Activated T-cell treated with anti-CD3 and anti-CD28 coated beads, Interleukin-2, amount 50 U/mL, for 4 hours (primary cell): ENCODE results near the gene SAE1. TPM values are rescaled to one million over a fixed set of nuclear protein-coding genes. Genes with fewer than 3 reads are reported as not detected.

Experiments used
- ATAC-seq, 2 donors: fragments of 200-7000 bp; cut with Tn5 transposase; one replicate each; pipeline ENCODE4 v1.10.0; 2021
- DNase-seq: peaks from one replicate; pipeline ENCODE4 v3.0.0-alpha.2; 2020
- H3K27me3 Mint-ChIP-seq: one replicate; pipeline ENCODE4 v1.8.0; 2021; ENCODE audit warnings: low read depth, mixed read lengths
- H3K36me3 Mint-ChIP-seq: one replicate; pipeline ENCODE4 v1.8.0; 2022; ENCODE audit warnings: mixed read lengths; ENCODE audit not compliant: insufficient read depth
- H3K4me1 Mint-ChIP-seq: one replicate; pipeline ENCODE4 v1.8.0; 2021; ENCODE audit warnings: low read depth, mixed read lengths
- H3K4me3 Mint-ChIP-seq: one replicate; pipeline ENCODE4 v1.8.0; 2021; ENCODE audit warnings: mild to moderate bottlenecking, moderate library complexity, mixed read lengths
- H3K9me3 Mint-ChIP-seq: one replicate; pipeline ENCODE4 v1.8.0; 2021; ENCODE audit warnings: mixed read lengths
- total RNA-seq, 3 donors: library from RNA; stranded (reverse); gene quantifications; one replicate each; pipeline ENCODE4 v1.2.1, GENCODE V29; 2021

Gene SAE1
- total RNA-seq, 3 donors from 2014 or later, result 90.0 to 112 (median 99.3) TPM

DNA sequence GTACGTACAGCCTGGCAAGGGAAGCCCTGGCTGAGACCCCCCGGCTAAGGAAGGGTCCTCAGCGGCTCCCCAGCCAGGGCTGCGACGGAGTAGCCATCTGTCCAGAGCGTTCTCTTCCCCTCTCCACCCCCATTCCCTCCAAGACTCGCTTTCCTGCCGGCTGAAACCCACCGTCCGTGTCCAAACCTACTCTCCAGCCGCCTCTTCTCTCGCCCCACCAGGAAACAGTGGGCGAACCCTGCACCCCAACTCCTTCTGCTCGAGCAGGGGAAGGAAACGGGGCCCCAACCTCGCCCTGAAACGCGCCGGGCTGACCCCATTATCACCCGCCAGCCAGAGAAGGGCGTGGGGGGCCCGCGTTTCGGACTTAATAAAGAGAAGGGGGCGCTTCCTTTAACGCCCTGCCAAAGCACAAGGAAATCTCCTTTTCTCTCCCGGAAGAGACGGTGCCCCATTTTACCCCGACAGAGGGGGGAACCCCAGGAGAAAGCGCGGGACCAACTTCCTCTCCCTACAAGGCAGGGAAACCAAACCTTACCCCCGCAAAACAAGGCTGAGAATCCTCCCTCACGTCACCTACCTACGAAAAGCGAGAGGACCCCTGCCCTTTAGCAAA is 19.5 kb upstream of the SAE1 start:
- H3K36me3 Mint-ChIP-seq, result peaks cover 18% of the 10 kb centered on the region
- peak overlapping the region; percentile 95 for H3K4me3 Mint-ChIP-seq
- no peaks in the 10 kb centered on the region for H3K9me3 Mint-ChIP-seq
- H3K27me3 Mint-ChIP-seq, result no peaks in the 10 kb centered on the region
- DNase-seq (peak; percentile 28), ATAC-seq (no peak)
- peaks cover 51% of the 10 kb centered on the region for H3K4me1 Mint-ChIP-seq

DNA sequence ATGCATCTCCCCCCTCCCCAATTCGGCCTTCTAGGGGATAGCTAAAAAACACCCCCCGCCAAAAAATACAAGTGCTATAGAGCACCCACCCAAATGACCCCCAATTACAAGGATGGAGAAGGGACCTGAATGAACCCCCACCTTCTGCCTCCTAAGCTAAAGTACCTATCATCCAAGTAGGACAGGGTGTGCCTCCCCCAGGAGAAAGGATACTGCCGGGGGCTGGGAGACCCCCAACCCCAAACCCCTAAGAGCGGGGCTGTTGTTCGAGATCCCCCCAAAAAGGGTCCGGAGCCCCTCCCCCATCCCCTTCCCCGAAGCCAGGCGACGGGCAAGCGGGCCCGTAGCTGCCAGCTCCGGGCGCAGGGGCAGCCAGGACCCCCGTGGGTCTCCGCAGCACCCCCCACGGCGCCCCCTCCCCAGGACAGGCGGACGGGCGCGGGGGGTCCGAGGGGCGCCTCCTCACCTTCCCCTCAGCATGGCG is 18.9 kb upstream of the SAE1 start:
- peaks cover 45% of the 10 kb centered on the region for H3K4me1 Mint-ChIP-seq
- no peak for ATAC-seq
- H3K27me3 Mint-ChIP-seq, result no peaks in the 10 kb centered on the region
- DNase-seq, result no peak
- H3K36me3 Mint-ChIP-seq, result peaks cover 18% of the 10 kb centered on the region
- peak overlapping the region; percentile 95 for H3K4me3 Mint-ChIP-seq
- H3K9me3 Mint-ChIP-seq, result no peaks in the 10 kb centered on the region

DNA sequence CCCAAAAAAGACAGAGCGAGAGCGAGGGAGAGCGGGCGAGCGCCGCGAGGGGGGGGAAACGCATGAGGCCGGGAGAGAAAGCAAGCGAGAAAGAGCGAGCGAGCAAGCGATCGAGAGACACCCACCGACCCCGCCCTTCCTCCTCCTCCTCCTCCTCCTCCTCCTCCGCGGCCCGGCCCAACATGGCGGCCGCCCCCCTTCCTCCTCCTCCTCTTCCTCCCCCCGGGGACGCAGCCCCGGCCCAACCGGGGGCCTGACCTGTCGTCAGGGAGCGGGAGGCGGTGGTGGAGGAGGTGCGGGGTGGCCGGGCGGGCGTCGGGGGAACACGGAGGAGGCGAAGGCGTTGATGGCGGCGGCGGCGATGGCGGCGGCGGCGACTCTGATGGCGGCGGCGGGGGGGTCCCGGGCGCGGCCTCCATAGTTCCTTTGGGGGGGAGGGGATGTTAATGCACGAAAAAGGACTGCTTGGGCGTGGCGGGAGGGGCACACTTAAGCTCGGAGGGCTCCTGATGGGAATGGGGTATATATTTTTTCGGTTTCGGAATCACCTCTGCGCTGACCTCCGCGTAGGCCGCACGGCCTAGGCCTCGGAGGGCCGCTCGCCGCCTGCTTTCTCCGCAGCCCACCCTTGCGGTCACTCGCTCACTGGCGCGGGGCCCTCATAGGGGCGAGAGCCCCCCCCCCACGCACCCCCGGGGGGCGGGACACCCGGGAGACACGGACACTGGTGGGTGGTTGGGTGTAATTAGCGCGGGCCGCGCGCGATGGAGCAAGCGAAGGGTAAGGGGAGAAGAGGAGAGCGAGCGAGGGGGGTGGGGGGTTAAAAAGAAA is 18.3 kb upstream of the SAE1 start:
- H3K27me3 Mint-ChIP-seq, result no peaks in the 10 kb centered on the region
- H3K9me3 Mint-ChIP-seq, result no peaks in the 10 kb centered on the region
- ATAC-seq (peak; percentile 19 to 20), DNase-seq (peak; percentile 89)
- H3K36me3 Mint-ChIP-seq, result peaks cover 18% of the 10 kb centered on the region
- peak overlapping the region; percentile 95 for H3K4me3 Mint-ChIP-seq
- H3K4me1 Mint-ChIP-seq, result peaks cover 38% of the 10 kb centered on the region

DNA sequence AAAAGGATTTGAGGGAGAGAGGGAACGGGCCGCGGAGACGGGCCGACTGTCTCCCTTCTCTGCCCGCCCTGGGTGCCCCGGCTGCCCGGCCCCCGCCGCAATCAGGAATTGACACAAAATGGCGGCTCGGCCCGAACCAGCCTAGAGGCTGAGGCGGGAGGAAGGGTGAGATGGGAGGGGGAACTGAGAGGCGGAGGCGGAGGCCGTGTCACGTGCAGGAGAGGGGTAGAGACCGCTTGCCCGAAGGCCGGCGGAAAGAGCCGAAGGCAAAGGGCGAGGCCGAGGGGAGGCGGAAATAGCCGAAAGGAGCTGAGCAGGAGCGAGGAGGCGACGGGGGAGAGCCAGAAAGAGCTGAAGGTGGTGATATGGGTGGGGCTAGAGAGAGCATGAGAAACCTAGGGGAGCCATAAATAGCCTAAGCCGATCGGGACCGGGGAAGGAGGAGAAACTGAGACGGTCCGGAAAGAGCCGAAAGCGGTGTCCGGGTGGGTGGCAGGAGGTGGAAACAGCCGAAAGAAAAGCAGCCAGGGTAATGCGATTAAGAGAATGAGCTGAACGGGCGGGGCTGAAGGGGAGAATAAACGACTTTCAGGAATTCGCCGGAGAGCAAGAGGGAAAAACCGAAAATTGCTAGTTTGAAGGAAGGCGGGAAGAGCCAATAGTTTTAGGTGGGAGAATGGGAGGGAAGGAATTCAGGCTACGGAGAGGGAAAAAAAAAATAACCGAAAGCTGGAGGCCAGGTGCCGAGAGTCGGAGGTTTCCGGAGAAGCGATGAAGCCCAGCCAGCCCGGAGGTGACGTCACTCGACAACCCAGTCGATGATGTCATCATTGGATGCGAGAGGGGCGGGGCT is 17.4 kb upstream of the SAE1 start, which contains the start of gene ZC3H4:
Gene ZC3H4, minus strand, starts transcription at position 780 of the 853 bp plus-strand sequence. CDS start 1,192 bp downstream, outside the sequence.
- H3K36me3 Mint-ChIP-seq, result peaks cover 18% of the 10 kb centered on the region
- H3K27me3 Mint-ChIP-seq, result no peaks in the 10 kb centered on the region
- no peaks in the 10 kb centered on the region for H3K9me3 Mint-ChIP-seq
- H3K4me3 Mint-ChIP-seq, result peak within 1 kb of the TSS; percentile 95
- H3K4me1 Mint-ChIP-seq, result peaks cover 30% of the 10 kb centered on the region
- DNase-seq, result peak; percentile 98
- ATAC-seq, result peak; percentile 83 to 86

DNA sequence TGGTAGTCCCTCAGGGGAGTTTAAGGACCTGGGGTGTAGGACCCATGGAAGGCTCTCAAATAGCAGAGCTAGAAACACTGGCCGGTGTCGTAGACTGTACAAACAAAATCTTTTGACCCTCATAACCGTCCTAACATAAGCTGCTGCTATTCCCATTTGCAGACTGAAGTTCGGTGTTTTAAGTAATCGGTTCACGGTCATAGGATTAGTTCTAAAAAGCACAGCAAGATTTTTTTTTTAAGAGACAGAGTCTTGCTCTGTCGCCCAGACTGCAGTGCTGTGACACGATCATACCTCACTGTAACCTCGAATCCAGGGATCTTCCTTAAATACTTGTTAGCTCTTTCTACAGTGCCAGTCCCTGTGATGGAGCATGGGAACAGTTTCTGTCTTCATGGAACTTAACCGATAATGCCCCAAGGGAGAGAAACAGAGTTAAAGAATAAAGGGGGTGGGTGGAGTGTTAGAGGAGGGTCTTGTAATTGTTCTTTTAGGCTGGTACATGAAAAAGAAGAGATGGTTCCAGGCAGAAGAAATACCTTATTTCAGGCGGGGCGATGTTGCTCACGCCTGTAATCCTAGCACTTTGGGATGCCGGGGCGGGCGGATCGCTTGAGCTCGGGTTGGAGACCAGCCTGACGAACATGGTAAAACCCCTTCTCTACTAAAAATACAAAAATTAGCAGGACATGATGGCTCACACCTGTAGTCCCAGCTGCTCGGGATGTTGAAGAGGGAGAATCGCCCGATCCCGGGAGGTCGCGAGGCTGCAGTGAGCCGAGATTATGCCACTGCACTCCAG is 16.6 kb upstream of the SAE1 start:
- Mint-ChIP-seq H3K27me3 (no peaks in the 10 kb centered on the region), H3K36me3 (peaks cover 16% of the 10 kb centered on the region), H3K4me1 (peaks cover 22% of the 10 kb centered on the region), H3K4me3 (peak overlapping the region; percentile 95), H3K9me3 (no peaks in the 10 kb centered on the region)
- ATAC-seq, result no peak
- no peak for DNase-seq

DNA sequence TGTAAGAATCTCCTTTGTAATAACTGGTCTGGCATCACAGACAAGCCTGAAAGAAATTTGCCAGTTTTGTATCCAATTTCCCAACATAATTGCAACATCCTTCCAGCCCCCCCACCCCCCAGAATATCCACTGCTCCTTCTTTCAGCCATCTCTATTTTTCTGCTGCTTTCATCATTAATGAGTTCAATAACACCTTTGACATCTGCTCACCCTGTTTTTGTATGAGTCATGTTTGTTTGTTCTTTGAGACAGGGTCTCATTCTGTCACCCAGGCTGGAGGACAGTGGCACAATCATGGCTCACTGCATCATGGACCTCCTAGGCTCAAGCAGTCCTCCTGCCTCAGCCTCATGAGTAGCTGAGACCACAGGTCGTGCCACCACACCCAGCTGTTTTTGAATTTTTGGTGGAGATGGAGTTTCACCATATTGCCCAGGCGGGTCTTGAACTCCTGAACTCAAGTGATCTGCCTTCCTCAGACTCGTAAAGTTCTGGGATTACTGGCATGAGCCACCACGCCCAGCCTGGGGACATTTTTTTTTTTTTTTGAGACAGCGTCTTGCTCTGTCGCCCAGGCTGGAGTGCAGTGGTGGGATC is 10.1 kb upstream of the SAE1 start:
- Mint-ChIP-seq H3K4me1 (peaks cover 3% of the 10 kb centered on the region), H3K27me3 (no peaks in the 10 kb centered on the region), H3K4me3 (no peak overlapping the region), H3K9me3 (no peaks in the 10 kb centered on the region), H3K36me3 (peaks cover 5% of the 10 kb centered on the region)
- DNase-seq (no peak), ATAC-seq (no peak)

DNA sequence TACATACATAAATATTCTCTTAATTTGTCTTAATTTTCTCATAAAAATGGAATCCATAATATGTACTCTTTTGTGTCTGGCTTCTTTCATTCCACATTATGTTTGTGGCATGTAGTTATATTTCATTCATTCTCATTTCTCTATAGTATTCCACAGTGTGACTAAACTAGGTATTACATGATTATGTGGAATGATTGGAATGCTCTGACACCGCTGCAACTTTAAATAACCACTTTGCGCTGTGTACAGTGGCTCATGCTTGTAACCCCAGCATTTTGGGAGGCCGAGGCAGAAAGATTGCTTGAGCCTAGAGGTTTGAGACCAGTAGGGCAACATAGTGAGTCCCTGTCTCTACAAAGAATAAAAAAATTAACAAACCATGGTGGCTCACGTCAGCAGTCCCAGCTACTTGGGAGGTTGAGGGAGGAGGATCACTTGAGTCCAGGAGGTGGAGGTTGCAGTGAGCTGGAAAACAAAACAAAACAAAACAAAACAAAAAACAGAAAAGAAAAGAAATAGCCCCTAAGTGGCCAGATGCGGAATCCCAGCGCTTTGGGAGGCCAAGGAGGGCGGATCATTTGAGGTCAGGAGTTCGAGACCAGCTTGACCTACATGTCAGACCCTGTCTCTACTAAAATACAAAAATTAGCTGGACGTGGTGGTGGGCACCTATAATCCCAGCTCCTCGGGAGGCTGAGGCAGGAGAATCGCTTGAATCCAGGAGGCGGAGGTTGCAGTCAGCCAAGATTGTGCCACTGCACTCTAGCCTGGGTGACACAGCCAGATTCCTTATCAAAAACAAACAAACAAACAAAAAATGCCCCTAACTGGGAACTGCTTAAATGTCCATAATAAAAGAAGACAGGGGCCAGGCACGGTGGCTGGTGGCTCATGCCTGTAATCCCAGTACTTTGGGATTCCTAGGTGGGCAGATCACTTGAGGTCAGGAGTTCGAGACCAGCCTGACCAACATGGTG is 8.0 kb upstream of the SAE1 start:
- Mint-ChIP-seq H3K36me3 (peaks cover 5% of the 10 kb centered on the region), H3K9me3 (no peaks in the 10 kb centered on the region), H3K4me3 (no peak overlapping the region), H3K27me3 (no peaks in the 10 kb centered on the region), H3K4me1 (peaks cover 3% of the 10 kb centered on the region)
- DNase-seq (no peak), ATAC-seq (no peak)

DNA sequence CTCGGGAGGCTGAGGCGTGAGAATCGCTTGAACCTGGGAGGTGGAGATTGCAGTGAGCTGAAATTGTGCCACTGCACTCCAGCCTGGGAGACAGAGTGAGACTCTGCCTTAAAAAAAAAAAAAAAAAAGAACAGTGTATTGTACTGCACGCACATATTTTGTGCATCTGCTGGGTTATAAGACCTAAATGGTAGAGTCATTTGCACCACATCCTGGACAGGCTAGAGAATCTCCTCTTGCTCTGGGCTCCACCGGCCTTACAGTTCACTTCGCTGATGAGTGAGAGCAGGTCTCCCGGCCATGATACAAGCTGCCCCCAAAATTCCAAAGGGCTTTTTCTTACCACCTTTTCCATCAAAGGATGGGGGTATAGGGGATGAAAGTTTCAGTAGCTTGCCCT is 7.2 kb upstream of the SAE1 start:
- H3K9me3 Mint-ChIP-seq, result no peaks in the 10 kb centered on the region
- ATAC-seq (no peak), DNase-seq (no peak)
- H3K36me3 Mint-ChIP-seq, result peaks cover 8% of the 10 kb centered on the region
- no peak overlapping the region for H3K4me3 Mint-ChIP-seq
- H3K4me1 Mint-ChIP-seq, result peaks cover 3% of the 10 kb centered on the region
- no peaks in the 10 kb centered on the region for H3K27me3 Mint-ChIP-seq

DNA sequence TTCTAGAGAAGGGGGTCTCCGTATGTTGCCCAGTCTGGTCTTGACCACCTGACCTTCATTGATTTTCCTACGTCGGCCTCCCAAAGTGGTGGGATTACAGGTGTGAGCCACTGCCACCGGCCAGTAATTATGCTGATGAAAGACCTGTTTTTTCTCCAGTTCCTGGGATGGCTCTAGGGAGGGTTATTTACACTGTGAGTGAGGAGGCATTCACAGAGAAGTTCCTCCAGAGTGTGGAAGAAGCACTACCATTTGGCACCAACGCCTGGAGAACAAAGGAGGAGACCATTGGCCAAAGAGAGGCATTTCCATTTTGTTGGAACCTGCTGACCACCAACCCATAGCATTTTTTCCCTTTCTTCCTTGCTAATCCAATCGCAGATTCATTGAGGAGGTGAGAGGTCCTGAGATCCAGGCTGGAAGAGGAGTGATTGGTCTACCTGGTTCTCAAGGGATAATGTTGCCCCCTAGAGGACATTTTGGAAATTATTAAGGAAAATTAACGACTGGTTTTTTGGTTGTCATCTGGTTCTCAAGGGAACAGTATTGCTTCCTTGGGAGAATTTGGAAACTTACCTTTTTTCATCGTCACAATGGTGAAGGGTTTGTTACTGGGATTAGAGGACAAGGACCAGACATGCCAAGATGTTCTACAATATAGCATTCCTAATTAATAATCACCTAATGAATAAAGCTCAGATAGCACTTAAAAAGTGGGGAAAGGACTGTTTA is 5.5 kb upstream of the SAE1 start:
- DNase-seq (no peak), ATAC-seq (peak; percentile 51 to 78)
- Mint-ChIP-seq H3K4me3 (no peak overlapping the region), H3K36me3 (peaks cover 8% of the 10 kb centered on the region), H3K4me1 (peaks cover 5% of the 10 kb centered on the region), H3K27me3 (no peaks in the 10 kb centered on the region), H3K9me3 (no peaks in the 10 kb centered on the region)

DNA sequence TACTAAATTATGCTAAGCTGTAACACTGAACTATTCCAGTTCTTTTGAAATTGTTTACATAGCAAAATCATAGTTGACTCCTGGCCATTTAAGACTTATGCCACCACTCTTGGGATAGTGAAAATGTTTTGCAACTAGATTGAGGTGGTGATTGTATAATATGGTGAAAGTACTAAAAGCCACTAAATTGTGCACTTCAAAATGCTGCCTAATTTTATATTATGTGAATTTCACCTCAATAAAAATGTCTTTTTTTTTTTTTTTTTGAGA is 5.0 kb upstream of the SAE1 start:
- H3K9me3 Mint-ChIP-seq, result no peaks in the 10 kb centered on the region
- H3K27me3 Mint-ChIP-seq, result no peaks in the 10 kb centered on the region
- DNase-seq (no peak), ATAC-seq (no peak)
- H3K36me3 Mint-ChIP-seq, result peaks cover 12% of the 10 kb centered on the region
- H3K4me1 Mint-ChIP-seq, result peaks cover 9% of the 10 kb centered on the region
- no peak overlapping the region for H3K4me3 Mint-ChIP-seq

DNA sequence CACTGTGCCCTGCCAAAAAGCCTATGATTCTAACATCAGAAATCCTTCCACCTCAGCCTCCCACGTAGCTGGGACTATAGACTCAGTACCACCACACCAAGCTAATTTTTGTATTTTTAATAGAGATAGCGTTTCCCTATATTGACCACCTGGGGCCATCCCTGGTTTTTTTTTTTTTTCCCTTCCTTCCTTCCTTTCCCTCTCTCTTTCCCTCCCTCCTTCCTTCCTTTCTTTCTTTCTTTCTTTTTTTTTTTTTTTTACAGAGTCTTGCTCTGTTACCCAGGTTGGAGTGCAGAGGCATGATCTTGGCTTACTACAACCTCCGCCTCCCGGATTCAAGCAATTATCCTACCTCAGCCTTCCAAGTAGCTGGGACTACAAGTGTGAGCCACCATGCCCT is 1.1 kb upstream of the SAE1 start:
- Mint-ChIP-seq H3K4me3 (no peak overlapping the region), H3K4me1 (peaks cover 46% of the 10 kb centered on the region), H3K36me3 (peaks cover 32% of the 10 kb centered on the region), H3K9me3 (no peaks in the 10 kb centered on the region), H3K27me3 (no peaks in the 10 kb centered on the region)
- DNase-seq (no peak), ATAC-seq (no peak)

DNA sequence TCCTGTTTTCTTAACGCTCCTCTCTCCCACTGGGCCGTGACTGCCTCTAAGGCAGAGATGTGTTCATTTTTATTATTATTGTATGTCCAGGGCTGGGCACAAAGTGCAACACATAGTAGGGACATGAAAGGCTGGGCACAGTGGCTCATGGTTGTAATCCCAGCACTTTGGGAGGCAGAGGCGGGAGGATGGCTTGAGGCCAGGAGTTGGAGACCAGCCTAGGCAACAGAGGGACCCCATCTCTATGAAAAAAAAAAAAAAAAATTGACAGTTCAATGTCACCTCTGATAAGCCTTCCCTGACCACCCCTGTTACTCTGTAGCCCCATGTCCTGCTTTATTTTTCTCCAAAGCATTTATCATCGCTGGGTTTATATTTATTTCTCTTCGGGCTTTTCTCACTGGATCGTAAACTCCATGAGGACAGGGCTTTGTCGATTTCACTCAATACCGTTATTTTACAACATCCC is 481 bp upstream of the SAE1 start:
- ATAC-seq (no peak), DNase-seq (no peak)
- peaks cover 50% of the 10 kb centered on the region for H3K4me1 Mint-ChIP-seq
- peak overlapping the region; percentile 94 for H3K4me3 Mint-ChIP-seq
- H3K9me3 Mint-ChIP-seq, result no peaks in the 10 kb centered on the region
- H3K36me3 Mint-ChIP-seq, result peaks cover 29% of the 10 kb centered on the region
- H3K27me3 Mint-ChIP-seq, result no peaks in the 10 kb centered on the region
